AG04449 (cell line): ENCODE measurements around the gene PHC2.

Experiments
- CTCF ChIA-PET: fragments of 350-600 bp; formaldehyde crosslinking; extraction: SDS; loops from one replicate; lab custom pipeline; 2021; ENCODE audit warnings: antibody characterized with exemption; lab: Yijun Ruan, JAX
- POLR2A ChIA-PET: fragments of 400-600, 350-600 bp; formaldehyde crosslinking; extraction: SDS; loops from one replicate; lab custom pipeline; 2020; ENCODE audit warnings: antibody characterized with exemption, inconsistent platforms; lab: Yijun Ruan, JAX
- DNase-seq: peaks from one replicate; pipeline ENCODE4 v3.0.0-alpha.2; 2010; ENCODE audit warnings: low read depth, low spot score
- H3K4me3 ChIP-seq: 2 replicates; pipeline ENCODE4 v1.5.1; 2011; ENCODE audit warnings: low read depth, mild to moderate bottlenecking, control low read depth, low read length
- CTCF ChIP-seq: IDR thresholded peaks from one replicate; pipeline ENCODE4 v1.5.1; 2011; ENCODE audit warnings: mild to moderate bottlenecking, moderate library complexity, low read length, control low read depth, inconsistent platforms; ENCODE audit not compliant: insufficient read depth; ENCODE audit errors: missing control alignments

PHC2 gene

DNA sequence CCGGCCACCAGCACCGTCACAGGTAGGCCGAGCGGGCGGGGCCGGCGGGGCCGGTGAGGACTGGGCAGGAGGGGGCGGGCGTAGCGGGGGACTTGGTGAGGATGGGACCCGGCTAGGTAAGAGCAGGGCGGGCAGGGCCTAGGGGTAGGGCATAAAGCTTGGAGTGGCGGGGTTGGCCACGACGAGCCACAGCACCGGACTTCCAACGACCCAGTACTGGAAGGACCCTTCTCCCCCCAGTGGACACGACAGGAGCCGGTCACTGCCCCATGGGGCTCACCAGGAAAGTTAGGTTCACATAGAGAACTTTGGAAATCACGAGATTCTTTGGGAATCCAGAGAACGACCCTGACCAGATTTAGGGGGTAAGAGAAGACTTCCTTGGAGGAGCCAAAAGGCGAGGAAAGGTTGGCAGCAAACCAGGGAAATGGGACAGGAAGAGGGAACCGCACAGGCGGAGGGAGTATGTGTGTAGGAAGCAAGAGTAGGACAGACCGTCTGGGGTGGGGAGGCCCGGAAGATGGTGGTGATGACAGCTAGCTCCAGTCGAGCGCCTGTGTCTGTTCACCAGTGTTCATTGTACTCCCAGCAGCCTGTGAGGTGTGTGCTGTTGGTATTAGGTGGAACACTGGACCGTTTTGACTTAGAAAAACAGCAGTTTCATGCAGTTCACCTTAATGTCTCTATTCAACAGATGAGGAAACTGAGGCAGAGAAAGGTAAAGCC is 154.2 kb downstream of the PHC2 start:
- no peak for DNase-seq
- TF ChIP-seq CTCF = no peak
- H3K4me3 ChIP-seq = no peak overlapping the region
- ChIA-PET CTCF (interaction anchor here (1.1 to 12.7 kb wide), 4 partner anchors 12 to 20 kb away, joined by 3 to 110 read pairs (median 4); no protein-coding TSS in a partner anchor), POLR2A (no interaction called here)

GRCh38 chr1:33275706-33276572 is 155.0 kb downstream of the PHC2 start:
- DNase-seq = no peak
- ChIA-PET POLR2A (no interaction called here), CTCF (interaction anchor here (1.1 to 12.7 kb wide), 3 partner anchors 11 to 21 kb away, joined by 3 to 110 read pairs (median 5); no protein-coding TSS in a partner anchor)
- TF ChIP-seq CTCF = no peak
- H3K4me3 ChIP-seq = no peak overlapping the region

DNA sequence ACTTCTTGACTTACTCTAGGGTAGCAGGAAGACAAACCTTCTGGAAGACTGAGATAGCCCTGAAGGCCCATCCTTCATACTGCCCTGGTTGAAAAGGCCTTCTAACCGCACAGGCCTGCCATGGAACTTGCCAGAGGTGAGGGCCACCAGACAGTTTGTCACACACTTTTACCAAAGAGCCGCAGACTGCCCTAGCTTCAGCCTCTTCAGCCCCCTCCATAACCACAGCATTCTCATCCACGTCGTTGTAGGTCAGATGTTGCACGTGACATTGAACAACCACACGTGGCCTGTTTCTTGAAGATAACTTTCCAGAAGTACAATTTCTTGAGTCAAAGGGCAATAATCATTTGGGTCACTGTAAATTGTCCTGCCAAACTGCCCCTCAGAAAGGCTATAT is 155.7 kb downstream of the PHC2 start:
- H3K4me3 ChIP-seq = no peak overlapping the region
- no peak for TF ChIP-seq CTCF
- ChIA-PET CTCF (interaction anchor here (1.2 to 12.7 kb wide), 3 partner anchors 19 to 196 kb away, joined by 4 to 110 read pairs (median 4); no protein-coding TSS in a partner anchor), POLR2A (no interaction called here)
- no peak for DNase-seq

- ChIA-PET POLR2A (no interaction called here), CTCF (interaction anchor here (1.2 to 12.7 kb wide), 3 partner anchors 20 to 197 kb away, joined by 4 to 110 read pairs (median 4); no protein-coding TSS in a partner anchor)
- TF ChIP-seq CTCF = no peak
- no peak for DNase-seq
- H3K4me3 ChIP-seq = no peak overlapping the region
These were observed 156.4 kb downstream of the PHC2 start for GRCh38 chr1:33274446-33274845.

- no peak for DNase-seq
- TF ChIP-seq CTCF = no peak
- POLR2A ChIA-PET = no interaction called here
- CTCF ChIA-PET = interaction anchor here (1.2 to 12.7 kb wide), 3 partner anchors 20 to 198 kb away, joined by 4 to 110 read pairs (median 4); no protein-coding TSS in a partner anchor
- no peak overlapping the region for H3K4me3 ChIP-seq
These were observed 156.9 kb downstream of the PHC2 start for GRCh38 chr1:33273961-33274371.
